AG09319 (cell line): ENCODE results near the gene LAMC3.

Source experiments
- DNase-seq: peaks from one replicate; pipeline ENCODE4 v3.0.0-alpha.2; 2010; ENCODE audit warnings: low read depth; ENCODE audit errors: extremely low read depth
- TF ChIP-seq, protein P1 (sequence below): IDR thresholded peaks from 2 replicates; pipeline ENCODE4 v1.5.1; 2011; ENCODE audit warnings: low read depth, mild to moderate bottlenecking, inconsistent platforms, low read length, moderate library complexity

LAMC3 gene

GRCh38 chr9:130981002-130981755 is 27.8 kb upstream of the LAMC3 start:
- TF ChIP-seq, protein P1, sequence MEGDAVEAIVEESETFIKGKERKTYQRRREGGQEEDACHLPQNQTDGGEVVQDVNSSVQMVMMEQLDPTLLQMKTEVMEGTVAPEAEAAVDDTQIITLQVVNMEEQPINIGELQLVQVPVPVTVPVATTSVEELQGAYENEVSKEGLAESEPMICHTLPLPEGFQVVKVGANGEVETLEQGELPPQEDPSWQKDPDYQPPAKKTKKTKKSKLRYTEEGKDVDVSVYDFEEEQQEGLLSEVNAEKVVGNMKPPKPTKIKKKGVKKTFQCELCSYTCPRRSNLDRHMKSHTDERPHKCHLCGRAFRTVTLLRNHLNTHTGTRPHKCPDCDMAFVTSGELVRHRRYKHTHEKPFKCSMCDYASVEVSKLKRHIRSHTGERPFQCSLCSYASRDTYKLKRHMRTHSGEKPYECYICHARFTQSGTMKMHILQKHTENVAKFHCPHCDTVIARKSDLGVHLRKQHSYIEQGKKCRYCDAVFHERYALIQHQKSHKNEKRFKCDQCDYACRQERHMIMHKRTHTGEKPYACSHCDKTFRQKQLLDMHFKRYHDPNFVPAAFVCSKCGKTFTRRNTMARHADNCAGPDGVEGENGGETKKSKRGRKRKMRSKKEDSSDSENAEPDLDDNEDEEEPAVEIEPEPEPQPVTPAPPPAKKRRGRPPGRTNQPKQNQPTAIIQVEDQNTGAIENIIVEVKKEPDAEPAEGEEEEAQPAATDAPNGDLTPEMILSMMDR = no peak
- DNase-seq = no peak

- DNase-seq = no peak
- TF ChIP-seq, protein P1 = no peak
Observed at GRCh38 chr9:130981756-130982137, 27.2 kb upstream of the LAMC3 start.

DNA sequence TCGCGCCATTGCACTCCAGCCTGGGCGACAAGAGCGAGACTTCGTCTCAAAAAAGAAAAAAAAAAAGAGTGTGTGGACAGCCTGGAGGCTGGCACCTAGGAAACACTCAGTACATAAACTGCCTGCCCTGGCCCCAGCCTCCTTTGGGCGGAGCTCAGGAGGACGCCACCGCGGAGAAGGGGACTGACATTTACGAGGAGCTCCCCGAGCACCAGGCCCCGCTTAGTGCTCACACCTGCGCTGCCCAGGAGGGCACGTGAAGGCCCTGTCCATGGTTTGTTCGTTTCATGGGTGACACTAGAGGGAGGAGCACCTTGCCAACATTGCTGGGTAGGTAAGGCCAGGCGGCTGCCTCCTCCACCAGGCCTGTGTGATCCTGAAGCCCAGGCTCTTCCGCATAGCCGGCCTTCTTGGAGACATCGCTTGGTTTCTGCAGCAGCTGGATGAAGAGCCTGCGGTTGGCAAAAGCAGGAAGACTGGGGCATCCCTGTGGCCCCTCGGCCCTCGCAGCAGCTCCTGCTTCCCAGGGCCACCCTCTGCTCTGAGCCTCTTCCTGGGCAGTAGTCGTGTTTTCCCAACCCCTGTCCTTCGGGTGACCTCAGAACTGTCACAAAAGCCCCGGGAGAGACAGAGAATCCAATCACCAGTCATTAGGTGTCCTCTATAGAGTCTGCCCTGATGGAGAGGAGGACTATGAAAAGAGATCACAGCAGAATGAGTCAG is 26.2 kb upstream of the LAMC3 start:
- TF ChIP-seq, protein P1 = no peak
- DNase-seq = no peak

DNA sequence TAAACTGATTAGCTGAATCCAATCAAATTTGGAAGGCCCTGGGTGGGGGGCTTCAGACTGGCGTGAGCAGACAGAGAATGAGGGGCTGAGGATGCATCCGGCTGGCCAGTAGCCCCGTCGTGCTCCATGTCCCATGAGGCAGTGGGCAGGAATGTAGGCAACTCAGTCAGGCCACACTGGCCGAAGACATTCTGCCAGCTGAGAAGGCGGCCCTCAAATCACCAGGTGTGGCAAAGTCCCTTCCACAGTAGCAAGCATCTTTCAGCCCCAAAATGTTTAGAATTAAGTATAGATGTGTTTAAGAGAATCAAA is 25.7 kb upstream of the LAMC3 start:
- TF ChIP-seq, protein P1 = no peak
- no peak for DNase-seq

- TF ChIP-seq, protein P1 = no peak
- no peak for DNase-seq
Observed at GRCh38 chr9:130983970-130984369, 25.0 kb upstream of the LAMC3 start.

DNA sequence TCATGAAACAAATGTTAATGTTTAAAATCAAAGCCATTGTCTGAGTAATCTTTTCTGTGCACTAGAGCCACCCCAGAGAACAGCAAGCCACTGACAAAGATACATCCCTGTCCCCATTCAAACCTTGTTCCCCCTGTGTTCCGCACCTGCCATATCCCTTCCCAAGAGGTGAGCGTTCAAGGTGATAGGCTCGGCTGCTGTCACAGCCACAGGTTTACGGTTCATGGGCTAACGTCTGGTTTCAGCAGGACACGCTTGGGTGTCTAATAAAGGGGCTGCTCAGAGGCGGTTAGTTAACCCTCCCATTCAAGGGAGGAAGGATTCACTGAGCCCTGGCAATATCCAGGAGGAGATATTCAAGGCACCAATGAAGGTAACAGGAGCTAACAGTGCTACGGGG is 24.5 kb upstream of the LAMC3 start:
- TF ChIP-seq, protein P1 = no peak

GRCh38 chr9:130985029-130985428 is 23.9 kb upstream of the LAMC3 start:
- no peak for DNase-seq
- TF ChIP-seq, protein P1 = no peak

More for the DNA sequence above, 24.5 kb upstream of the LAMC3 start:
- DNase-seq = no peak
